NCI-H446 (cell line): ENCODE results near the gene PDXDC1.
"Not testable (repeated sequence)": the region's sequence is repeated elsewhere in the genome, so short reads cannot be mapped to it uniquely, and the experiment has no call there.

Experiments used
- DNase-seq, 2 experiments: peaks; one replicate each; lab custom pipeline; 2025; lab: John Stamatoyannopoulos, UW

The PDXDC1 gene

GRCh38 chr16:15134752-15135482, 160.1 kb downstream of the PDXDC1 start:
- not testable (repeated sequence) for DNase-seq

- not testable (repeated sequence) for DNase-seq
These were observed 160.9 kb downstream of the PDXDC1 start for GRCh38 chr16:15135483-15136360.

GRCh38 chr16:15137514-15137913, 162.7 kb downstream of the PDXDC1 start:
- DNase-seq, result not testable (repeated sequence)

- DNase-seq, result not testable (repeated sequence)
These were observed 165.9 kb downstream of the PDXDC1 start for GRCh38 chr16:15140444-15141365.

- DNase-seq, result no peak
These were observed 166.8 kb downstream of the PDXDC1 start for GRCh38 chr16:15141586-15141985.

- DNase-seq, result not testable (repeated sequence)
These were observed 167.5 kb downstream of the PDXDC1 start for GRCh38 chr16:15142107-15142890.

- not testable (repeated sequence) for DNase-seq
These were observed 168.2 kb downstream of the PDXDC1 start for GRCh38 chr16:15142891-15143600.

- DNase-seq, result not testable (repeated sequence)
These were observed 168.8 kb downstream of the PDXDC1 start for GRCh38 chr16:15143601-15144091.

- DNase-seq, result not testable (repeated sequence)
These were observed 169.3 kb downstream of the PDXDC1 start for GRCh38 chr16:15144092-15144631.

GRCh38 chr16:15144781-15145417, 170.1 kb downstream of the PDXDC1 start:
- not testable (repeated sequence) for DNase-seq

- DNase-seq, result peak in 1 of 2 experiments; percentile 33
These were observed 170.8 kb downstream of the PDXDC1 start for GRCh38 chr16:15145418-15146263.

GRCh38 chr16:15146264-15146662, 171.4 kb downstream of the PDXDC1 start:
- DNase-seq, result not testable (repeated sequence)

GRCh38 chr16:15148831-15149230, 174.0 kb downstream of the PDXDC1 start:
- DNase-seq, result not testable (repeated sequence)

GRCh38 chr16:15149260-15149659, 174.4 kb downstream of the PDXDC1 start:
- DNase-seq, result not testable (repeated sequence)

GRCh38 chr16:15154005-15154404, 179.2 kb downstream of the PDXDC1 start:
- not testable (repeated sequence) for DNase-seq

- DNase-seq, result peak; percentile 47 to 96
These were observed 180.1 kb downstream of the PDXDC1 start for GRCh38 chr16:15154650-15155562.

- not testable (repeated sequence) for DNase-seq
These were observed 182.8 kb downstream of the PDXDC1 start for GRCh38 chr16:15157644-15158043.
